ENCODE data around the gene CRYL1.

The CRYL1 gene

GRCh38 chr13:20415694-20416107 lies 110.0 kb downstream of the CRYL1 start:
- peak; percentile 51 for DNase-seq

GRCh38 chr13:20415306-20415679 lies 110.4 kb downstream of the CRYL1 start:
- no peak for DNase-seq

GRCh38 chr13:20414546-20415305 lies 110.9 kb downstream of the CRYL1 start:
- peak; percentile 78 for DNase-seq

- peak; percentile 89 for DNase-seq
These were observed 112.8 kb downstream of the CRYL1 start for GRCh38 chr13:20412691-20413355.

GRCh38 chr13:20411638-20412342 lies 113.9 kb downstream of the CRYL1 start:
- no peak for DNase-seq

GRCh38 chr13:20410726-20411125 lies 114.9 kb downstream of the CRYL1 start:
- no peak for DNase-seq

GRCh38 chr13:20408181-20408580 lies 117.5 kb downstream of the CRYL1 start:
- DNase-seq: no peak

GRCh38 chr13:20407759-20408158 lies 117.9 kb downstream of the CRYL1 start:
- peak; percentile 82 for DNase-seq

GRCh38 chr13:20405691-20406090 lies 120.0 kb downstream of the CRYL1 start:
- DNase-seq: peak; percentile 90

- DNase-seq: no peak
These were observed 121.0 kb downstream of the CRYL1 start for GRCh38 chr13:20404488-20405222.

- DNase-seq: no peak
These were observed 121.8 kb downstream of the CRYL1 start for GRCh38 chr13:20403826-20404225.

GRCh38 chr13:20402881-20403280 lies 122.8 kb downstream of the CRYL1 start:
- no peak for DNase-seq

GRCh38 chr13:20401931-20402856 lies 123.5 kb downstream of the CRYL1 start:
- DNase-seq: peak; percentile 75

- no peak for DNase-seq
These were observed 124.1 kb downstream of the CRYL1 start for GRCh38 chr13:20401531-20401930.

- no peak for DNase-seq
These were observed 124.9 kb downstream of the CRYL1 start for GRCh38 chr13:20400774-20401173.

- no peak for DNase-seq
These were observed 125.7 kb downstream of the CRYL1 start for GRCh38 chr13:20399961-20400360.

- DNase-seq: no peak
These were observed 126.1 kb downstream of the CRYL1 start for GRCh38 chr13:20399515-20399914.

GRCh38 chr13:20398459-20398858 lies 127.2 kb downstream of the CRYL1 start:
- DNase-seq: no peak

GRCh38 chr13:20397896-20398295 lies 127.8 kb downstream of the CRYL1 start:
- DNase-seq: no peak

GRCh38 chr13:20395061-20395916 lies 130.4 kb downstream of the CRYL1 start:
- peak; percentile 39 for DNase-seq

GRCh38 chr13:20394506-20394905 lies 131.2 kb downstream of the CRYL1 start:
- DNase-seq: peak; percentile 43
